Measurements from ENCODE around the gene CMTM7.

Gene CMTM7

DNA sequence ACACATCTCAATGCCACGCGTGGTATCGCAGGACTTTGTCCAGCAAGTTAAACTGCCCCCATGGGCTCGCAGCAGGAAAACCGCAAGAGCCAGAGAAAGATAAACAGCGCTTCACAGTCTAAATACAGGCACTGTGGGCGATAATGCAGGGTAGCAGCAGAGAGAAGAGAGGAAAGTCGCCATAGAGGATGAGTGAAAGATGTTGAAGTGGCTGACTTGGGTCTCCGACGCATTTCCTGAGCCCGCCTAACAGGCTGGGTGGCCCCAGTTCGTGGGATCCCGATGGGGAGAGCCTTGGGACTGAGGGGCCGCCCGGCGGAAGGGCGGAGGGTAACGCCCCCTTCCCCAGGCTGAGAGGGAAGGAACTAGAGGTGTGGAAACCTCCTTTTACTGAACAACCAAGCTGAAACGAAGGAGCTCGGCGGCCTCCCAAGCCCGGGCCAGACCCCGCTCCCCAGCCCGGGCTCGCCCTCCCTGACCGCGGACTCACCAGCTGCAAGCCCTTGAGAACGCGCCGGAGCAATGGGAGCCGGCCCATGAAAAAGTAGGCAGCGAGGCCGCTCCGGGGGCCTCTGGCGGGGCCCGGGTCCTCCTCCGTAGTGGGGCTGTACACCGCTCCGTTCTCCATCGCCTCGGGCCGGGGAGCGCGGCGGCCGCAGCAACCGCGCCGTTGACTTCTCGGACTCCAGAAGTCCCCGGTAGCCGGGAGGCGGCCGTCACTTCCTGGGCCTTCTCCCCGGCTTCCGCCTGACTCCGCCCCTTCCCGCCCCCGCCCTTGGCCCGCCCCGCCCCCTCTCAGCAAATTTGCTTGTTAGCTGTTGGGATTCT, 110.7 kb downstream of the CMTM7 start, which contains the start of gene CMTM6 (continued):
- TF ChIP-seq EGR2 (tag by site-specific recombination; IDR thresholded peaks at IDR 0.05; ENCODE audit: low read depth) (peak; percentile 52; the same call in 1 of the 2 replicates), REPIN1 (tag by site-specific recombination; IDR thresholded peaks at IDR 0.05; ENCODE audit: low read depth) (no peak), ZNF416 (tag by site-specific recombination; IDR thresholded peaks at IDR 0.05) (no peak), ZNF133 (tag by site-specific recombination; IDR thresholded peaks at IDR 0.05) (no peak), ZNF341 (tag by site-specific recombination; IDR thresholded peaks at IDR 0.05; ENCODE audit: low read depth) (peak; percentile 63), ZNF76 (tag by site-specific recombination; IDR thresholded peaks at IDR 0.05; ENCODE audit: borderline replicate concordance, low read depth) (no peak), GLIS2 (tag by site-specific recombination; IDR thresholded peaks at IDR 0.05) (peak; percentile 89), KLF7 (tag by site-specific recombination; IDR thresholded peaks at IDR 0.05; ENCODE audit: borderline replicate concordance) (0 out of 2 replicates have a peak, but pooled peaks have one; percentile 49), ZNF623 (tag by site-specific recombination; IDR thresholded peaks at IDR 0.05) (no peak), ZNF433 (tag by site-specific recombination; IDR thresholded peaks at IDR 0.05; ENCODE audit: low read depth) (no peak), ZNF521 (tag by site-specific recombination; IDR thresholded peaks at IDR 0.05) (no peak), GLI2 (tag by site-specific recombination; IDR thresholded peaks at IDR 0.05; ENCODE audit: borderline replicate concordance, low read depth) (no peak), SETDB1 (IDR thresholded peaks at IDR 0.05; ENCODE audit: insufficient read length, low read length) (no peak), ZNF239 (tag by site-specific recombination; IDR thresholded peaks at IDR 0.05) (no peak), ZNF155 (tag by site-specific recombination; IDR thresholded peaks at IDR 0.05) (no peak), MEIS1 (CRISPR knock-in tag; IDR thresholded peaks at IDR 0.05; ENCODE audit: borderline replicate concordance) (no peak), ZFP41 (tag by site-specific recombination; IDR thresholded peaks at IDR 0.05; ENCODE audit: borderline replicate concordance) (no peak), ZNF544 (tag by site-specific recombination; IDR thresholded peaks at IDR 0.05) (no peak), ZNF274 (IDR thresholded peaks at IDR 0.05; ENCODE audit: low read length) (no peak), ZNF274 (tag by site-specific recombination; IDR thresholded peaks at IDR 0.05; ENCODE audit: borderline replicate concordance) (no peak), TRIM28 (IDR thresholded peaks at IDR 0.05; ENCODE audit: borderline replicate concordance, low read length) (no peak), ZNF596 (tag by site-specific recombination; IDR thresholded peaks at IDR 0.05) (no peak), ZNF138 (tag by site-specific recombination; IDR thresholded peaks at IDR 0.05; ENCODE audit: borderline replicate concordance) (no peak), ZNF670 (tag by site-specific recombination; IDR thresholded peaks at IDR 0.05; ENCODE audit: low read depth) (no peak)
- TF ChIP-seq, protein P1, sequence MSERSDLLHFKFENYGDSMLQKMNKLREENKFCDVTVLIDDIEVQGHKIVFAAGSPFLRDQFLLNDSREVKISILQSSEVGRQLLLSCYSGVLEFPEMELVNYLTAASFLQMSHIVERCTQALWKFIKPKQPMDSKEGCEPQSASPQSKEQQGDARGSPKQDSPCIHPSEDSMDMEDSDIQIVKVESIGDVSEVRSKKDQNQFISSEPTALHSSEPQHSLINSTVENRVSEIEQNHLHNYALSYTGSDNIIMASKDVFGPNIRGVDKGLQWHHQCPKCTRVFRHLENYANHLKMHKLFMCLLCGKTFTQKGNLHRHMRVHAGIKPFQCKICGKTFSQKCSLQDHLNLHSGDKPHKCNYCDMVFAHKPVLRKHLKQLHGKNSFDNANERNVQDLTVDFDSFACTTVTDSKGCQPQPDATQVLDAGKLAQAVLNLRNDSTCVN (tag by site-specific recombination; optimal IDR thresholded peaks at IDR 0.05), result peak; percentile 51
- TF ChIP-seq, protein P2, sequence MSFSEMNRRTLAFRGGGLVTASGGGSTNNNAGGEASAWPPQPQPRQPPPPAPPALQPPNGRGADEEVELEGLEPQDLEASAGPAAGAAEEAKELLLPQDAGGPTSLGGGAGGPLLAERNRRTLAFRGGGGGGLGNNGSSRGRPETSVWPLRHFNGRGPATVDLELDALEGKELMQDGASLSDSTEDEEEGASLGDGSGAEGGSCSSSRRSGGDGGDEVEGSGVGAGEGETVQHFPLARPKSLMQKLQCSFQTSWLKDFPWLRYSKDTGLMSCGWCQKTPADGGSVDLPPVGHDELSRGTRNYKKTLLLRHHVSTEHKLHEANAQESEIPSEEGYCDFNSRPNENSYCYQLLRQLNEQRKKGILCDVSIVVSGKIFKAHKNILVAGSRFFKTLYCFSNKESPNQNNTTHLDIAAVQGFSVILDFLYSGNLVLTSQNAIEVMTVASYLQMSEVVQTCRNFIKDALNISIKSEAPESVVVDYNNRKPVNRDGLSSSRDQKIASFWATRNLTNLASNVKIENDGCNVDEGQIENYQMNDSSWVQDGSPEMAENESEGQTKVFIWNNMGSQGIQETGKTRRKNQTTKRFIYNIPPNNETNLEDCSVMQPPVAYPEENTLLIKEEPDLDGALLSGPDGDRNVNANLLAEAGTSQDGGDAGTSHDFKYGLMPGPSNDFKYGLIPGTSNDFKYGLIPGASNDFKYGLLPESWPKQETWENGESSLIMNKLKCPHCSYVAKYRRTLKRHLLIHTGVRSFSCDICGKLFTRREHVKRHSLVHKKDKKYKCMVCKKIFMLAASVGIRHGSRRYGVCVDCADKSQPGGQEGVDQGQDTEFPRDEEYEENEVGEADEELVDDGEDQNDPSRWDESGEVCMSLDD (tag by site-specific recombination; IDR thresholded peaks at IDR 0.05), result peak; percentile 73
- TF ChIP-seq, protein P3, sequence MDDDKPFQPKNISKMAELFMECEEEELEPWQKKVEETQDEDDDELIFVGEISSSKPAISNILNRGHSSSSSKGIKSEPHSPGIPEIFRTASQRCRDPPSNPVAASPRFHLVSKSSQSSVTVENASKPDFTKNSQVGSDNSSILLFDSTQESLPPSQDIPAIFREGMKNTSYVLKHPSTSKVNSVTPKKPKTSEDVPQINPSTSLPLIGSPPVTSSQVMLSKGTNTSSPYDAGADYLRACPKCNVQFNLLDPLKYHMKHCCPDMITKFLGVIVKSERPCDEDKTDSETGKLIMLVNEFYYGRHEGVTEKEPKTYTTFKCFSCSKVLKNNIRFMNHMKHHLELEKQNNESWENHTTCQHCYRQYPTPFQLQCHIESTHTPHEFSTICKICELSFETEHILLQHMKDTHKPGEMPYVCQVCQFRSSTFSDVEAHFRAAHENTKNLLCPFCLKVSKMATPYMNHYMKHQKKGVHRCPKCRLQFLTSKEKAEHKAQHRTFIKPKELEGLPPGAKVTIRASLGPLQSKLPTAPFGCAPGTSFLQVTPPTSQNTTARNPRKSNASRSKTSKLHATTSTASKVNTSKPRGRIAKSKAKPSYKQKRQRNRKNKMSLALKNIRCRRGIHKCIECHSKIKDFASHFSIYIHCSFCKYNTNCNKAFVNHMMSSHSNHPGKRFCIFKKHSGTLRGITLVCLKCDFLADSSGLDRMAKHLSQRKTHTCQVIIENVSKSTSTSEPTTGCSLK (tag by site-specific recombination; IDR thresholded peaks at IDR 0.05), result no peak
- TF ChIP-seq, protein P4, sequence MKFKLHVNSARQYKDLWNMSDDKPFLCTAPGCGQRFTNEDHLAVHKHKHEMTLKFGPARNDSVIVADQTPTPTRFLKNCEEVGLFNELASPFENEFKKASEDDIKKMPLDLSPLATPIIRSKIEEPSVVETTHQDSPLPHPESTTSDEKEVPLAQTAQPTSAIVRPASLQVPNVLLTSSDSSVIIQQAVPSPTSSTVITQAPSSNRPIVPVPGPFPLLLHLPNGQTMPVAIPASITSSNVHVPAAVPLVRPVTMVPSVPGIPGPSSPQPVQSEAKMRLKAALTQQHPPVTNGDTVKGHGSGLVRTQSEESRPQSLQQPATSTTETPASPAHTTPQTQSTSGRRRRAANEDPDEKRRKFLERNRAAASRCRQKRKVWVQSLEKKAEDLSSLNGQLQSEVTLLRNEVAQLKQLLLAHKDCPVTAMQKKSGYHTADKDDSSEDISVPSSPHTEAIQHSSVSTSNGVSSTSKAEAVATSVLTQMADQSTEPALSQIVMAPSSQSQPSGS (tag by site-specific recombination; IDR thresholded peaks at IDR 0.05; ENCODE audit: low read depth), result no peak
- TF ChIP-seq, protein P5, sequence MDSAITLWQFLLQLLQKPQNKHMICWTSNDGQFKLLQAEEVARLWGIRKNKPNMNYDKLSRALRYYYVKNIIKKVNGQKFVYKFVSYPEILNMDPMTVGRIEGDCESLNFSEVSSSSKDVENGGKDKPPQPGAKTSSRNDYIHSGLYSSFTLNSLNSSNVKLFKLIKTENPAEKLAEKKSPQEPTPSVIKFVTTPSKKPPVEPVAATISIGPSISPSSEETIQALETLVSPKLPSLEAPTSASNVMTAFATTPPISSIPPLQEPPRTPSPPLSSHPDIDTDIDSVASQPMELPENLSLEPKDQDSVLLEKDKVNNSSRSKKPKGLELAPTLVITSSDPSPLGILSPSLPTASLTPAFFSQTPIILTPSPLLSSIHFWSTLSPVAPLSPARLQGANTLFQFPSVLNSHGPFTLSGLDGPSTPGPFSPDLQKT (IDR thresholded peaks at IDR 0.05; ENCODE audit: borderline replicate concordance, low read depth, low read length), result no peak

Measured in HEK293 (cell line).